SK-N-SH (cell line): ENCODE data around the gene SREK1IP1.

ENCODE experiments used
- CHD2 ChIP-seq: fragments of 150-350 bp; IDR thresholded peaks from 2 replicates; pipeline ENCODE4 v1.6.1; 2018; ENCODE audit warnings: low read length; ENCODE audit not compliant: partially characterized antibody
- FOXJ3 ChIP-seq: sonication (generic); formaldehyde crosslinking; IDR thresholded peaks from 2 replicates; pipeline ENCODE4 v1.5.1; 2020; ENCODE audit warnings: mild to moderate bottlenecking, missing genetic modification reagents
- FOXM1 ChIP-seq: IDR thresholded peaks from 2 replicates; pipeline ENCODE4 v1.4.0; 2012; ENCODE audit warnings: low read depth, mild to moderate bottlenecking
- JUND ChIP-seq: IDR thresholded peaks from 2 replicates; pipeline ENCODE4 v1.4.0; 2012
- MXI1 ChIP-seq: IDR thresholded peaks from 2 replicates; pipeline ENCODE4 v1.6.1; 2012; ENCODE audit warnings: mild to moderate bottlenecking, low read depth, low read length, improper control_type of control experiment
- POLR2AphosphoS5 ChIP-seq: IDR thresholded peaks from 2 replicates; pipeline ENCODE4 v1.6.1; 2012; ENCODE audit warnings: low read depth, low read length
- RAD21 ChIP-seq: IDR thresholded peaks from 2 replicates; pipeline ENCODE4 v1.6.1; 2012; ENCODE audit warnings: mild to moderate bottlenecking, low read length
- SIN3A ChIP-seq: IDR thresholded peaks from 2 replicates; pipeline ENCODE4 v1.6.1; 2012; ENCODE audit warnings: low read depth, mild to moderate bottlenecking, low read length, moderate library complexity, borderline replicate concordance
- SMC3 ChIP-seq: IDR thresholded peaks from 2 replicates; pipeline ENCODE4 v1.6.1; 2012; ENCODE audit warnings: low read depth, low read length, improper control_type of control experiment
- YY1 ChIP-seq: IDR thresholded peaks from 2 replicates; pipeline ENCODE4 v1.4.0; 2012; ENCODE audit warnings: low read depth, mild to moderate bottlenecking
- TF ChIP-seq, protein P1 (sequence below): fragments of 200-600 bp; sonication (generic); IDR thresholded peaks from 2 replicates; pipeline ENCODE4 v1.6.1; 2017; ENCODE audit warnings: antibody characterized with exemption, mild to moderate bottlenecking, moderate library complexity
- TF ChIP-seq, protein P2 (sequence below): IDR thresholded peaks from 2 replicates; pipeline ENCODE4 v1.4.0; 2012; ENCODE audit warnings: low read depth
- TF ChIP-seq, protein P3 (sequence below): IDR thresholded peaks from 2 replicates; pipeline ENCODE4 v1.6.1; 2012; ENCODE audit warnings: mild to moderate bottlenecking, low read depth, low read length, moderate library complexity
- TF ChIP-seq, protein P4 (sequence below): fragments of 150-350 bp; IDR thresholded peaks from 2 replicates; pipeline ENCODE4 v1.6.1; 2017; ENCODE audit warnings: antibody characterized with exemption, low read length, low read depth, borderline replicate concordance

DNA sequence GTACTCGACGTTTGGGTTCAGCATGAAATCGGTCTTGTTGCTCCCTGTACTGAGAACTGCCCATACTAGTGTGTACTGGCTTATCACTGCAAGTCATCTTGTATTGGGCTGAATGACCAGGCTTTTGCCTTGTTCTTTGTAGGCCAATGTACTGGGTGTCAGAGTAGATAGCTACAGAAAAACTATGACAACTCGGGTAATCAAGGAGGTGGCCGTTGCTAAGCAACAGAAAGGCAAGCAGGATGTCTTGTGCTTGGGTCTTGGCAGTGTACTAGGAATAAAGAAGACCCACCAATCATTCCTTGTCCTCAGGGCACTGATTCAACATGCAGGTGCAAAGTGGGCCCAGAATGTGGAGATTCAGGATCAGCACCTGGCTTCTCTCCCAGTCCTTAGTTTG lies 90.1 kb downstream of the SREK1IP1 start:
- TF ChIP-seq, protein P1, sequence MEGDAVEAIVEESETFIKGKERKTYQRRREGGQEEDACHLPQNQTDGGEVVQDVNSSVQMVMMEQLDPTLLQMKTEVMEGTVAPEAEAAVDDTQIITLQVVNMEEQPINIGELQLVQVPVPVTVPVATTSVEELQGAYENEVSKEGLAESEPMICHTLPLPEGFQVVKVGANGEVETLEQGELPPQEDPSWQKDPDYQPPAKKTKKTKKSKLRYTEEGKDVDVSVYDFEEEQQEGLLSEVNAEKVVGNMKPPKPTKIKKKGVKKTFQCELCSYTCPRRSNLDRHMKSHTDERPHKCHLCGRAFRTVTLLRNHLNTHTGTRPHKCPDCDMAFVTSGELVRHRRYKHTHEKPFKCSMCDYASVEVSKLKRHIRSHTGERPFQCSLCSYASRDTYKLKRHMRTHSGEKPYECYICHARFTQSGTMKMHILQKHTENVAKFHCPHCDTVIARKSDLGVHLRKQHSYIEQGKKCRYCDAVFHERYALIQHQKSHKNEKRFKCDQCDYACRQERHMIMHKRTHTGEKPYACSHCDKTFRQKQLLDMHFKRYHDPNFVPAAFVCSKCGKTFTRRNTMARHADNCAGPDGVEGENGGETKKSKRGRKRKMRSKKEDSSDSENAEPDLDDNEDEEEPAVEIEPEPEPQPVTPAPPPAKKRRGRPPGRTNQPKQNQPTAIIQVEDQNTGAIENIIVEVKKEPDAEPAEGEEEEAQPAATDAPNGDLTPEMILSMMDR, result no peak
- TF ChIP-seq FOXM1 (no peak), MXI1 (no peak), POLR2AphosphoS5 (no peak), SMC3 (no peak), JUND (no peak), CHD2 (no peak), SIN3A (no peak), RAD21 (no peak), FOXJ3 (no peak), YY1 (no peak)
- TF ChIP-seq, protein P2, sequence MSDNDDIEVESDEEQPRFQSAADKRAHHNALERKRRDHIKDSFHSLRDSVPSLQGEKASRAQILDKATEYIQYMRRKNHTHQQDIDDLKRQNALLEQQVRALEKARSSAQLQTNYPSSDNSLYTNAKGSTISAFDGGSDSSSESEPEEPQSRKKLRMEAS, result no peak
- TF ChIP-seq, protein P3, sequence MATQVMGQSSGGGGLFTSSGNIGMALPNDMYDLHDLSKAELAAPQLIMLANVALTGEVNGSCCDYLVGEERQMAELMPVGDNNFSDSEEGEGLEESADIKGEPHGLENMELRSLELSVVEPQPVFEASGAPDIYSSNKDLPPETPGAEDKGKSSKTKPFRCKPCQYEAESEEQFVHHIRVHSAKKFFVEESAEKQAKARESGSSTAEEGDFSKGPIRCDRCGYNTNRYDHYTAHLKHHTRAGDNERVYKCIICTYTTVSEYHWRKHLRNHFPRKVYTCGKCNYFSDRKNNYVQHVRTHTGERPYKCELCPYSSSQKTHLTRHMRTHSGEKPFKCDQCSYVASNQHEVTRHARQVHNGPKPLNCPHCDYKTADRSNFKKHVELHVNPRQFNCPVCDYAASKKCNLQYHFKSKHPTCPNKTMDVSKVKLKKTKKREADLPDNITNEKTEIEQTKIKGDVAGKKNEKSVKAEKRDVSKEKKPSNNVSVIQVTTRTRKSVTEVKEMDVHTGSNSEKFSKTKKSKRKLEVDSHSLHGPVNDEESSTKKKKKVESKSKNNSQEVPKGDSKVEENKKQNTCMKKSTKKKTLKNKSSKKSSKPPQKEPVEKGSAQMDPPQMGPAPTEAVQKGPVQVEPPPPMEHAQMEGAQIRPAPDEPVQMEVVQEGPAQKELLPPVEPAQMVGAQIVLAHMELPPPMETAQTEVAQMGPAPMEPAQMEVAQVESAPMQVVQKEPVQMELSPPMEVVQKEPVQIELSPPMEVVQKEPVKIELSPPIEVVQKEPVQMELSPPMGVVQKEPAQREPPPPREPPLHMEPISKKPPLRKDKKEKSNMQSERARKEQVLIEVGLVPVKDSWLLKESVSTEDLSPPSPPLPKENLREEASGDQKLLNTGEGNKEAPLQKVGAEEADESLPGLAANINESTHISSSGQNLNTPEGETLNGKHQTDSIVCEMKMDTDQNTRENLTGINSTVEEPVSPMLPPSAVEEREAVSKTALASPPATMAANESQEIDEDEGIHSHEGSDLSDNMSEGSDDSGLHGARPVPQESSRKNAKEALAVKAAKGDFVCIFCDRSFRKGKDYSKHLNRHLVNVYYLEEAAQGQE, result no peak
- TF ChIP-seq, protein P4, sequence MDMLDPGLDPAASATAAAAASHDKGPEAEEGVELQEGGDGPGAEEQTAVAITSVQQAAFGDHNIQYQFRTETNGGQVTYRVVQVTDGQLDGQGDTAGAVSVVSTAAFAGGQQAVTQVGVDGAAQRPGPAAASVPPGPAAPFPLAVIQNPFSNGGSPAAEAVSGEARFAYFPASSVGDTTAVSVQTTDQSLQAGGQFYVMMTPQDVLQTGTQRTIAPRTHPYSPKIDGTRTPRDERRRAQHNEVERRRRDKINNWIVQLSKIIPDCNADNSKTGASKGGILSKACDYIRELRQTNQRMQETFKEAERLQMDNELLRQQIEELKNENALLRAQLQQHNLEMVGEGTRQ, result no peak
